GM18507 (cell line): Measurements from ENCODE around the gene PLEKHF1.
A peak's percentile ranks its signal among the peaks of the same experiment; 100 is the strongest.
"Not testable (repeated sequence)": the region's sequence is repeated elsewhere in the genome, so short reads cannot be mapped to it uniquely, and the experiment has no call there.

Source experiments
- DNase-seq: peaks from one replicate; pipeline ENCODE4 v3.0.0; 2011; ENCODE audit warnings: low read depth; ENCODE audit not compliant: insufficient read length; ENCODE audit errors: extremely low spot score
- FAIRE-seq: peaks from 2 replicates; lab custom pipeline; 2011; peaks lifted over from hg19 to GRCh38; lab: Jason Lieb, UNC

PLEKHF1 gene

GRCh38 chr19:29665215-29665825 is at the start of gene PLEKHF1:
Gene PLEKHF1, plus strand, starts transcription at chr19:29665461. Its CDS starts 8,379 bp downstream, at chr19:29673840.
- DNase-seq (peak; percentile 94), FAIRE-seq (peak; percentile 91)

- DNase-seq = no peak
- no peak for FAIRE-seq
These were observed 49.3 kb upstream of the PLEKHF1 start for GRCh38 chr19:29615891-29616425.

GRCh38 chr19:29616541-29616940 is 48.7 kb upstream of the PLEKHF1 start:
- FAIRE-seq (no peak), DNase-seq (no peak)

- FAIRE-seq = no peak
- no peak for DNase-seq
These were observed 47.6 kb upstream of the PLEKHF1 start for GRCh38 chr19:29617366-29618266.

GRCh38 chr19:29618434-29618833 is 46.8 kb upstream of the PLEKHF1 start:
- DNase-seq (no peak), FAIRE-seq (no peak)

- DNase-seq = no peak
- FAIRE-seq = no peak
These were observed 46.4 kb upstream of the PLEKHF1 start for GRCh38 chr19:29618871-29619270.

- DNase-seq (no peak), FAIRE-seq (peak; percentile 63)
These were observed 44.3 kb upstream of the PLEKHF1 start for GRCh38 chr19:29620931-29621351.

GRCh38 chr19:29622166-29623070 is 42.8 kb upstream of the PLEKHF1 start:
- FAIRE-seq = peak; percentile 67
- DNase-seq = no peak

GRCh38 chr19:29623726-29624488 is 41.4 kb upstream of the PLEKHF1 start:
- FAIRE-seq = peak; percentile 18
- no peak for DNase-seq

- DNase-seq (no peak), FAIRE-seq (no peak)
These were observed 40.6 kb upstream of the PLEKHF1 start for GRCh38 chr19:29624489-29625185.

- FAIRE-seq (no peak), DNase-seq (no peak)
These were observed 40.0 kb upstream of the PLEKHF1 start for GRCh38 chr19:29625186-29625651.

- no peak for FAIRE-seq
- DNase-seq = no peak
These were observed 38.9 kb upstream of the PLEKHF1 start for GRCh38 chr19:29626386-29626785.

GRCh38 chr19:29626832-29627231 is 38.4 kb upstream of the PLEKHF1 start:
- FAIRE-seq, DNase-seq: not testable (repeated sequence)

- DNase-seq (no peak), FAIRE-seq (no peak)
These were observed 36.4 kb upstream of the PLEKHF1 start for GRCh38 chr19:29628661-29629385.

- DNase-seq (no peak), FAIRE-seq (no peak)
These were observed 35.3 kb upstream of the PLEKHF1 start for GRCh38 chr19:29629836-29630534.

- DNase-seq (no peak), FAIRE-seq (no peak)
These were observed 34.6 kb upstream of the PLEKHF1 start for GRCh38 chr19:29630655-29631054.

GRCh38 chr19:29631450-29631849 is 33.8 kb upstream of the PLEKHF1 start:
- no peak for FAIRE-seq
- no peak for DNase-seq
